ENCODE data around the gene NRL.
"Not testable (repeated sequence)": the region's sequence is repeated elsewhere in the genome, so short reads cannot be mapped to it uniquely, and the experiment has no call there.

Gene NRL

GRCh38 chr14:24123424-24124417, 9.0 kb upstream of the NRL start:
- DNase-seq: no peak

DNA sequence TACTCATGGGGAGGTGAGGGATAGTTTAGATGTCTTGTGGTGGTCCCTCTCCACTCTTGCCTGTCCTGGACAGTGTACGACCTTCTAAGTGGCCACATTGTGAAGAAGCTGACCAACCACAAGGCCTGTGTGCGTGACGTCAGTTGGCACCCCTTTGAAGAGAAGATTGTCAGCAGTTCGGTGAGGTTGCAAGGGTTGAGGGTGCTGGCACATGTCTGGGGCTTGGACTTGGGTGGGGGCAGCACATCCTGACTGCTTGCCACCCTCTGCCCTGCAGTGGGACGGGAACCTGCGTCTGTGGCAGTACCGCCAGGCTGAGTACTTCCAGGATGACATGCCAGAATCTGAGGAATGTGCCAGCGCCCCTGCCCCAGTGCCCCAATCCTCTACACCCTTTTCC, 8.1 kb upstream of the NRL start:
- no peak for DNase-seq

GRCh38 chr14:24122416-24122815, 7.7 kb upstream of the NRL start:
- DNase-seq: no peak

GRCh38 chr14:24121210-24121609, 6.5 kb upstream of the NRL start:
- DNase-seq: no peak

GRCh38 chr14:24119691-24120090, 4.9 kb upstream of the NRL start:
- no peak for DNase-seq

DNA sequence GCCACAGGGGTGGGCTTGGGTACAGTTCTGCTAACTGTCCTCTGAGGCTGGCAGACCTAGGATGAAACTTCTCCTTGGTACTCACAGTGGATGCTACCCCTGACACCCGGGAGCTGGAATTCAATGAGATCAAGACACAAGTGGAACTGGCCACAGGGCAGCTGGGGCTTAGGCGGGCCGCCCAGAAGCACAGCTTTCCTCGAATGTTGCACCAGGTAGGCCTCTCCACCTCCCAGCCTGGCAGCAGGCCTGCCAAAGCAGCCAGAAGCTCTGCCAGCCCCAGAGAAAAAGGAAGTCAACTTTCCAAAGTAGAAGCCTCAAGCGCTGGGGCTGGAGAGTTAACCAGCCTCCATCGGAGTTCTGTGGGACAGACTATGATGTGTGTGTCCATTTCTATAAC, 2.4 kb upstream of the NRL start:
- DNase-seq: no peak

- no peak for DNase-seq
Observed at GRCh38 chr14:24116128-24116814, 1.5 kb upstream of the NRL start.

DNA sequence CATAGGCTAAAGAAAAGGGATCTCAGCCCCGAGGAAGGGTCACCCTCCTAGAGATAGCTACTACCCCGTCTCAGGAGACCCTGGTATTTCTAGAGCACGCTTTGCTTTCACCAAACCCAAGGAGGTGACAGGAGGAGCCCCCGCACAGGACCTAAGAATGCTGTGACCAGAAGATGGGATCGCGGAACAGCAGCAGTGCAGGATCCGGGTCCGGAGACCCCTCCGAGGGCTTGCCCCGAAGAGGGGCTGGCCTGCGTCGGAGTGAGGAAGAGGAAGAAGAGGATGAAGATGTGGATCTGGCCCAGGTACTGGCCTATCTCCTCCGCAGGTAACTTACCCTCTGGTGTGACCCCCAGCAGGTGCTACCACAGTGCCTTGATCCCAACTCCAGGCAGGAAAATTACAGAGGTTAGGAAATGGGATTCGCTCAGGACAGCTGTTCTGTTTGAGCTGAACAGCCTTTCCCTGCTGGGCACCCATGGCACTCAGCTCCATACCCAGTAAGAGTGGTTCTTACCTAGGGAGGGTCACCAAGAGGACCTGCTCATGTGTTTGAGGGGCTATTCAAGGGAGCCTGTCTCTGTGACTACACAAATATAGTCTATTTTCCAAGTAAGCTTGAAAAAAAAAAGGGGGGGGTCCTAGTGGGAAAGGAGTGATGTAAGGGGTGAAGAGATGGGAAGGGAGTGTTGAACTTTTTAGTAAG, 826 bp upstream of the NRL start:
- DNase-seq: no peak

GRCh38 chr14:24113801-24114531, 783 bp downstream of the NRL start:
- DNase-seq: peak; percentile 65

DNA sequence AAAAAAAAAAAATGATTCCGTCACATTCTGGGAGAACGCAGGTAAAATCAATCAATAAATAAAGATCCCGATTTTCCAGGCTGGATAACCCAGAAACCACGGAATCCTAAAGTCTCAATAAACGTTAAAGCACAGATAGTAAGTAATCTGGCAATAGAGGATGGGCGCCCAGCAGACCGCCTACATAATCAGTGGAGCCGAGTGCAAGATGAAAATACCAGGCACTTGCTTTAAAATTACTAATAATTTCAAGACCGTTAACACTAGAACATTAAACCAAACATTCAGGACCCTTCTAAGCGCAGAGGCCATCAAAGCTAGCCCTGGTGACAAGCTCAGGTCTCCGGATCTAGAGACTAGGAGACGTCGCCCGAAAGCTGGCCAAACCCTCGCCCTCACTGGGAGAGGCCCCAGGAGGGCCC, 1.4 kb downstream of the NRL start:
- DNase-seq: no peak

DNA sequence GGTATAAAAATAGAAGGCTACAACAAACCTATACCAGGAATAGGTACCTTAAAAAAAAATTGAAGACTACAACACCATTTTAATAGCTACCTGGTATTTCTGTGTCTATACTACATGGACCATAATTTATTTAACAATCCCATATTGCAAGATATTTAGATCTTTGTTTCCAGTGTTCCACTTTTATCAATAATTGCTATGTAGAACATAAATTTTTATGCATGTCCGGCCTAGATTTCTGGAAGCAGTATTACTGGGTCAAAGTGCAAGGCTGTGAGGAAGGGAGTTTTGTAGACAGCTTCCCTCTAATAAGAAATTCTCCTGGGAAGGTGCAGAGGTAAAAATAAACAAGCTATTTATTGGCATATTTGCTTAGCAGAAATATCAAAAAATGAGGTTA, 4.2 kb downstream of the NRL start:
- DNase-seq: no peak

DNA sequence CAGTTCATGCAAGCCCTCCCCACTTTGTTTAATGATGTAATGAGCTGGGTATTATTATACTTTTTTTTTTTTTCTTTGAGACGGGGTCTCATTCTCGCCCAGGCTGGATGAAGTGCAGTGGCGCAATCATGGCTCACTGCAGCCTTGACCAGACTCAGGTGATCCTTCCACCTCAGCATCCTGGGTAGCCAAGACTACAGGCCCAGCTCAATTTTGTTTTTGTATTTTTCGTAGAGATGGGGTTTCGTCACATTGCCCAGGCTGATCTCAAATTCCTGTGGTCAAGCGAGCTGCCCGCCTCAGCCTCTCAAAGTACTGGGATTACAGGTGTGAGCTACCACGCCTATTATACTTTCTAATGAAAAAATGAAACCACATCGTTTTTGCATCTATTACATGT, 4.7 kb downstream of the NRL start:
- no peak for DNase-seq

DNA sequence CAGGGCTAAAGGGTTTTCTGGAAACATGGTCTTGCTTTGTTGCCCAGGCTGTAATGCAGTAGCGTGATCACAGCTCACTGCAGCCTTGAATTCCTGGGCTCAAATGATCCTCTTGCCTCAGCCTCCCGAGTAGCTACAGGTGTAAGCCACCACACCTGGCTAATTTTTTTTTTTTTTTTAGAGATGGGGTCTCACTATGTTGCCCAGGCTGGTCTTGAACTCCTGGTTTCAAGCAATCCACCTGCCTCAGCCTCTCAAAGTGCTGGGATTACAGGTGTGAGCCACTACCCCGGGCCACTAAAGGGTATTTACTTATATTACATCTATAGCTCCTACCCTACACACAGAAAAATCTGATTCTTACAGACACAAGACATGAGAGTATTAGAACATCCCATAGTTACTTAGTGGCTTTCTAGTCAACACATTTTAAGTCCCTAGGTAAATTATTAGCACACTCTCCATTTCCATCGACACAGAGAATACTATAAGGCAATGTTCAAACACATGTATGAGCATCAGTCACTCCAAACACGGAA, 6.3 kb downstream of the NRL start:
- no peak for DNase-seq

- DNase-seq: no peak
Observed at GRCh38 chr14:24106672-24107271, 8.0 kb downstream of the NRL start.

- not testable (repeated sequence) for DNase-seq
Observed at GRCh38 chr14:24105609-24106239, 9.0 kb downstream of the NRL start.

GRCh38 chr14:24103451-24103850, 11.3 kb downstream of the NRL start:
- no peak for DNase-seq

DNA sequence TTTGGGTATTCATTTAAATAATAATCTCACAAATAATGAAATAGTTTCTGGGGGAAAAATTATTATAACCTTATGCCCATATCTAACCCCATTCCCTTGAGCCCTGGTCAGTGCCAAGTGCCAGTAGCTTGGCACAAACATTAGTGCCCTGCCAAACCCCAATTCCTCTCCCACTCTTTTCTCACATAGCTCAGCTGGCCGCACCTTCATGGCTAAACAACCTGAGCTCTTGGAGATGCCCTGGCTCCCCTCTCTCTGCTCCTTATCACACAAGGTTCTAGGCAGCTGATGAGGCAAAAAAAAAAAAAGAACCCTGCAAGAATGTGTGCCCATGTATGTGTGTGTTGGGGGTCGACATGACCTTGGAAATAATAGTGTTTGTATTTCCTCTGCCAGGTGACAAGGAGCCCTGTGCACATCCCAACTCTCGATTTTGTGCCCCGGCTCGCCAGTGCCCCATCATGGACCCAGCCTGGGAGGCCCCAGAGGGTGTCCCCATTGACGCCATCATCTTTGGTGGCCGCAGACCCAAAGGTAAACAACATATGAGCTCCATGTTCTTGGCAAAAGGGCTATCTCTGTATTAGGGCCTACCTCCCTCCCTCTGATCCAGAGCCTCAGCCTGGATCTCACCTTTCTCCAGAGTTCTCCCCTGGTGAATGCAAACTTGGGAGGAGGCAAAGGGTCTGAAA, 12.2 kb downstream of the NRL start:
- no peak for DNase-seq

- DNase-seq: no peak
Observed at GRCh38 chr14:24100982-24101494, 13.7 kb downstream of the NRL start.

- DNase-seq: no peak
Observed at GRCh38 chr14:24100197-24100981, 14.4 kb downstream of the NRL start.

Measured in NCI-H187 treated with DMSO at 0.1 percent for 48 hours (cell line).